ENCODE measurements around the gene ANKRD13C.

DNA sequence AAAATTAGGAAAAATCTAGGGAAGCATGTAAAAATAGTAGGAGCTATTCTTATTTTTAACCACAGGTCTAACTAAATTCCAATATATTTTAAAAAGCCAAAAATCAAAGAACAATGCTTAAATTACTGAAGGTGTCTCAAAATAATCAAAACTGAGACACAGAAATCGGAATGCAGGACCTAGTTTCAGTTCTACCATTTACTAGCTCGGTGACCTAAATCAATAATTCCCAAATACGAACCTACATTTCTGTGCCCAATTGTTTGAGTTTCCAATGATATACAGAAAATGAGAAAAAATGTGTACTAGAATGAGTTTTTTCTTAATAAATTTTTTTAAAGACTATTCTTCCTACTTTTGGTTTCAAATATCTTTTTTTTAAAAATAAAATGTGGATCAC lies 37.4 kb downstream of the ANKRD13C start:
- TF ChIP-seq POLR2A (IDR thresholded peaks at IDR 0.05; ENCODE audit: low read depth, low read length) (no peak), POU2F2 (IDR thresholded peaks at IDR 0.05; ENCODE audit: low read depth, low read length) (no peak), POLR2AphosphoS5 (IDR thresholded peaks at IDR 0.05; ENCODE audit: low read depth, low read length) (no peak)
